HUES6 (cell line): Measurements from ENCODE around the gene PDE4B.

ENCODE experiments used
- H3K27ac ChIP-seq: 2 replicates; pipeline ENCODE4 v1.7.0; 2013; ENCODE audit warnings: low read depth, mild to moderate bottlenecking, low read length, inconsistent platforms
- H3K27me3 ChIP-seq: 2 replicates; pipeline ENCODE4 v1.6.1; 2013; ENCODE audit warnings: low read length; ENCODE audit not compliant: control insufficient read depth, insufficient read depth
- H3K36me3 ChIP-seq: 2 replicates; pipeline ENCODE4 v1.6.1; 2013; ENCODE audit warnings: low read length; ENCODE audit not compliant: control insufficient read depth, insufficient read depth
- H3K4me1 ChIP-seq: 2 replicates; pipeline ENCODE4 v1.6.1; 2013; ENCODE audit warnings: low read length; ENCODE audit not compliant: control insufficient read depth, insufficient read depth
- H3K4me3 ChIP-seq: 2 replicates; pipeline ENCODE4 v1.5.1; 2013; ENCODE audit warnings: low read depth, low read length
- H3K9ac ChIP-seq: one replicate; pipeline ENCODE4 v1.6.1; 2013; ENCODE audit warnings: mild to moderate bottlenecking, low read length
- H3K9me3 ChIP-seq: 2 replicates; pipeline ENCODE4 v1.6.1; 2013; ENCODE audit warnings: low read depth, low read length; ENCODE audit not compliant: control insufficient read depth, insufficient read depth

The PDE4B gene

DNA sequence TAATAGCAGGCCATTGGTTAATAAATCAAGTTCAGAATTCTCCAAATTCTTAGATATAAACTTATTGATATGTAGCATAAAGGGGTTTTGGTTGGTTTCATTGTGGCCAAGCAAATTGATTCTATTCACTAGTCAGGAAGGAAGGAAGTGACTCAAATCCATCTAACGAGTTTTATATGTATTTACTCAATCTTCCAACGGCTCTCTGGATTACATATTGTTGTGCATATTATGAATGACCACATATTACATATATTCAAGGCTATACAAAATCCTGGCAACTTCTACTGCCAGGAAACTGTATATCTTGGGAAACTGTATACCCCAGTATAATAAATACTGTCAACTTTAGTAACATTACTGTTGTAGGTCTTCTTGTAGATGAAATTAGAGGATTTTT, 20.1 kb upstream of the PDE4B start:
- no peaks in the 10 kb centered on the region for H3K4me1 ChIP-seq
- H3K36me3 ChIP-seq = no peaks in the 10 kb centered on the region
- H3K4me3 ChIP-seq = no peak overlapping the region
- no peak overlapping the region for H3K27ac ChIP-seq
- no peak overlapping the region for H3K9ac ChIP-seq
- no peaks in the 10 kb centered on the region for H3K27me3 ChIP-seq
- H3K9me3 ChIP-seq = no peaks in the 10 kb centered on the region

DNA sequence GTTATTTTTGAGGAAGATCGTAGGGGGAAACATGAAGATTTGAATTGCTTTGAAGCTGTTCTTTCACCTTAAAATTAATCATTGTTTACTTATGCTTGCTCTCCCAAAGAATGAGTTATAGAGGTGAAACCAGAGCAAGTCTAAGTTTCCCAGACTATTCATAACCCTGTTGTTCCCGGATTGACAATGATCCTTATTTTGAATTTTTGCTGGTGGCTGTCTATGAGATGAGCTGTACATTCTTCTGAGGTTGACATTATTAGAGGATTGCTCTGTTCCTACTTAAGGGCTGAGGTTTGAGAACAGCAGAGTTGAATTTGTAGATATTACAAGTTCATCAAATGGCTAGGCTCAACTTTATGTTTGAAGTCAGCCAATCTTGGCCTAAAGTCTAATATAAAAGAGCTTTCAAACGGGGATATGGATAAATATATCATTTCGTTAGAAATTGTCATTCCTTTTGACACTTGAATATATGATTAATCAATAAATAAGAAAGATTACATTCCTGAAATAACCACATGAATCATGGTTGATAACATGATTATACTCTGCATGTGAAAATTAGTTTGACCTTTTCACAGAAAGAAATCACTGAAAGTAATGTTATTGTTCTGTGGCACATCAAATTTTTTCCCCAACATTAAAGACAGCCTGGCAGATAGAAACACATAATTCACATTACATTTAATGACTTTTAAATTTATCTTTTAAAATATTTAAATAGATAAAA, 19.1 kb upstream of the PDE4B start:
- H3K36me3 ChIP-seq = no peaks in the 10 kb centered on the region
- no peaks in the 10 kb centered on the region for H3K27me3 ChIP-seq
- no peak overlapping the region for H3K4me3 ChIP-seq
- H3K4me1 ChIP-seq = no peaks in the 10 kb centered on the region
- no peak overlapping the region for H3K9ac ChIP-seq
- H3K9me3 ChIP-seq = no peaks in the 10 kb centered on the region
- H3K27ac ChIP-seq = no peak overlapping the region

DNA sequence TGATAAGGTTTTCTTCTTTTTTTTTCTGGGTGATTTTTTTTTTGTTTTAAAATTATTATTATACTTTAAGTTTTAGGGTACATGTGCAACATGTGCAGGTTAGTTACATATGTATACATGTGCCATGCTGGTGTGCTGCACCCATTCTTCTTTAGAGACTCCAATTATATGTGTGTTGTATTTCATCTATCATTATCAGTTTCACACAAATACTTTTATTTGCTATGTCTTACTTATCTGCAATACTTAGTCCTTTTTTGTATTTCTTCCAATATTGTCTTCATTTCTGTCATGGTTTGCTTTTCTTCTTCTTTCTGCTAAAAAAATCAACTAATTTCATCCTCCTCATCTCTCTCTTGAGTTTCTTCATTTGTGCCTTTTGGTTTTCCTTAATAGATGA, 3.9 kb upstream of the PDE4B start:
- Histone ChIP-seq H3K9ac (no peak overlapping the region), H3K9me3 (peaks cover 4% of the 10 kb centered on the region; the same call in 1 of the 2 replicates), H3K4me3 (no peak overlapping the region), H3K27me3 (peaks cover 44% of the 10 kb centered on the region), H3K27ac (no peak overlapping the region), H3K4me1 (peaks cover 10% of the 10 kb centered on the region; the same call in 1 of the 2 replicates), H3K36me3 (no peaks in the 10 kb centered on the region)

DNA sequence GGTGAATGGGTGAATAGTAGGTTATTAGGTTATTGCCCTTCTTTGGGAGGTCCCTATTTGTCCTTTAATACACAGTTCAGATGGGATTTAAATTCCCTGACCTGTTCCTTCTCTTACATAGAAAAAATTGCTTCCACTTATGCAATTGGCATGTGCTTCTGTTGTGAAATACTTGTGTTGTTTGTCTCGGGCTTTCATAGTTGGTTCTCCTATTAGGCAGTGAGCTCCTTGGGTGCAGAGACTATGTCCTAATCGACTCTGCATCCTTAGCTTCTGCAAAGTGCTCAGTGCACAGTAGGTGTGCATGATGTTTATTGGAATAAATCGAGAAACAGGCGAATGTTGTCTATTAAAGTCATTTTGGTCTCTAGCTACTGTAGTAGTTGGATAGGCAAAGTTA, 1.3 kb upstream of the PDE4B start:
- Histone ChIP-seq H3K36me3 (no peaks in the 10 kb centered on the region), H3K4me1 (peaks cover 10% of the 10 kb centered on the region; the same call in 1 of the 2 replicates), H3K9me3 (peaks cover 4% of the 10 kb centered on the region; the same call in 1 of the 2 replicates), H3K27ac (no peak overlapping the region), H3K27me3 (peaks cover 69% of the 10 kb centered on the region), H3K9ac (no peak overlapping the region), H3K4me3 (no peak overlapping the region)

DNA sequence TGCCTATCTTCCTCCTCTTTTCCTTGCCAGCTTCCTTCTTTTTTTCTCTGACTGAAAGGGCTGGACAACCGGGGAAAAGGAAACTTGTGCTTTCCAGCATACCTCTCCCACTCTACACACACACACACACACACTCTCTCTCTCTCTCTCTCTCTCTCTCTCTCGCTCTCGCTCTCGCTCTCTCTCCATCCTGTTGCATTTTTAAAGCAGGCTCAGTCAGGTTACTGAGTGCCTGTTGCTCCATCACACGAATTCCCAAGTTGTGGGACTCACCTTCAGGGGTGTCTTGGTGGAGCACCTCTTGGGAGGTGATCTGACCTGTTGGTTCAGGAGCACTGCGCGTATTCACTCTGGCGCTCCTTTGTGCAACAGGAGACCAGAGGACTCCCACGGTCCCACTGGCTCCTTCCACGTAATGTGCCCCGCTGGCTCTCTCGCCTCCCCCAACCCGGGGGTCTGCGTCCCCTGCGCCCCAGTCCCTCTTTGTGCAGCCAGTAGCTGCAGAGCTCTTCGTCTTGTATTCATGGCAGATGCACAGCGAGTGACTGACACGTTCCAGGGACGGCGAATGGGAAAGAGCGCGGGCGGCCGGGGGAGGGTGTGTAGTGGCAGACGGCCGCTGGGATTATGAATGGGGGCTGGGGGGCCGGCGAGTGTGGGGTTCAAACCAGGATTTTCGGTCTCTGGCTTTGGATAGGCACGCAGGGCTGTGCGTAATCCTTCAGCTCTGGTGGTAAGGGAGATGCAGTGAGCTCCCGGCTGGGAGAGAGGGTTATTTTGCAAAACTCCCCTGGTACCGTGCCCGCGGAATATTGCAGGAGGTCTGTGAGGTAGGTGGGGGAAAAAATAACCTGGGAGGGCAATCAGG, 660 bp upstream of the PDE4B start:
- H3K27me3 ChIP-seq = peaks cover 69% of the 10 kb centered on the region
- peak overlapping the region; percentile 70 for H3K4me3 ChIP-seq

DNA sequence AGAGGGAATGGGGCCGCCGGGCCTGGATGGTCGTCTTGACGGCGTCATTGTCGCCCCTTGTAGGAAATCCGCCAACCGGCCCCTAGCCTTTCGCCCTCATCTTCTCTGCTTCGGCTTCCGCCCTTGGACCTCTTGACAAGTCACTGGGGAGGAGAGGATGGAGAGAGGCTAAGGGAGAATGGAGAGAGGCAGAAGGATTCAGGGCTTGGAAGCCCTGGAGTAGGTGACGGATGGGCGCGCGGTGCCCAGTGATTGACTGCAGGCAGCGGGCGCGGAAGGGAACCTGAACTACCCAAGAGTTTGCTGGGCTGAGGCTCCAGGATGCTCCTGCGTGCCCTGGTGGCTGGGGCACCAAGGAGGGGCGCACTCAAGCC, 651 bp downstream of the PDE4B start:
- Histone ChIP-seq H3K9ac (peak overlapping the region; percentile 15), H3K27ac (no peak overlapping the region), H3K4me1 (peaks cover 10% of the 10 kb centered on the region; the same call in 1 of the 2 replicates), H3K36me3 (no peaks in the 10 kb centered on the region), H3K9me3 (peaks cover 4% of the 10 kb centered on the region; the same call in 1 of the 2 replicates), H3K27me3 (peaks cover 69% of the 10 kb centered on the region), H3K4me3 (peak overlapping the region; percentile 70)

More for the DNA sequence above, 660 bp upstream of the PDE4B start:
- no peak overlapping the region for H3K27ac ChIP-seq
- peaks cover 10% of the 10 kb centered on the region; the same call in 1 of the 2 replicates for H3K4me1 ChIP-seq
- H3K9ac ChIP-seq = no peak overlapping the region
- H3K9me3 ChIP-seq = peaks cover 4% of the 10 kb centered on the region; the same call in 1 of the 2 replicates
- no peaks in the 10 kb centered on the region for H3K36me3 ChIP-seq

DNA sequence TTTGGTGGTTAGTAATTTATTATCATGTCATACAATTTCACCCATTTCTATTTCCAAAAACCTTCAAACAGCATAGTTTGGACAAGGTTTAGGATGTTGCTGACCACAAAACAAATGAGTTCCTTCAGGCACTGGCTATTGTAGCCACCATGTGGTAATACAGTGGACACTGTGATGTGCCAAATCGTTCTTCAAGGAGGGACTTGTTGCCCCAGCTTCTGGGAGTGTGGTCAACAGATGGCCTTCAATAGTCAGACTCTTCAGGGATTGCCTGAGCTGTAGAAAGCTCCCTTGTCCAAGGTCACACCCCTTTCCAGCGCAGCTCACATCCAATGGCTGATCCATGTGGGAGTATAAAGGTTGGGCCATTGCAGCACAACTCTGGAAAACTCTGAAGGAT, 2.6 kb downstream of the PDE4B start:
- Histone ChIP-seq H3K9ac (no peak overlapping the region), H3K36me3 (no peaks in the 10 kb centered on the region), H3K27ac (no peak overlapping the region), H3K4me3 (no peak overlapping the region), H3K9me3 (no peaks in the 10 kb centered on the region), H3K4me1 (peaks cover 10% of the 10 kb centered on the region; the same call in 1 of the 2 replicates), H3K27me3 (peaks cover 60% of the 10 kb centered on the region)

DNA sequence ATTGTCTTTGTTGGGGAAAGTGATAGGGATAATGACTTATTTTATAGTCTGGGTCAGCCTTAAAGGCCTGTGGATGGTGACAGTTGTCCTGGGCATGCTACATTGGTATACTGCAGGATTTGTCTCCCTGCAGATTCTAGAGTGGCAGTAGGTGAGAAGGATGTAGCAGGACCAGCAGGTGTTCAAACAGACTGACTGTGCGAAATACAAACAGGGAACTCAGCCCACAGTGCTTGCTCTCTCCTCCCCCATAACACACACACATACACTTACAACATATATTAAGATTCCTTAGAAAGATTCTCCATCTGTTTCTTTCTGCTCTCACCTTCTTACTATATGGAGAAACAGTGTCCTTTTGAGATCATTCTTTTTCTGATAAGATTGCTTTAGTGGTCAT, 6.9 kb downstream of the PDE4B start:
- H3K9me3 ChIP-seq = no peaks in the 10 kb centered on the region
- peaks cover 17% of the 10 kb centered on the region for H3K27me3 ChIP-seq
- H3K4me3 ChIP-seq = no peak overlapping the region
- no peak overlapping the region for H3K27ac ChIP-seq
- H3K36me3 ChIP-seq = no peaks in the 10 kb centered on the region
- H3K9ac ChIP-seq = no peak overlapping the region
- H3K4me1 ChIP-seq = no peaks in the 10 kb centered on the region

DNA sequence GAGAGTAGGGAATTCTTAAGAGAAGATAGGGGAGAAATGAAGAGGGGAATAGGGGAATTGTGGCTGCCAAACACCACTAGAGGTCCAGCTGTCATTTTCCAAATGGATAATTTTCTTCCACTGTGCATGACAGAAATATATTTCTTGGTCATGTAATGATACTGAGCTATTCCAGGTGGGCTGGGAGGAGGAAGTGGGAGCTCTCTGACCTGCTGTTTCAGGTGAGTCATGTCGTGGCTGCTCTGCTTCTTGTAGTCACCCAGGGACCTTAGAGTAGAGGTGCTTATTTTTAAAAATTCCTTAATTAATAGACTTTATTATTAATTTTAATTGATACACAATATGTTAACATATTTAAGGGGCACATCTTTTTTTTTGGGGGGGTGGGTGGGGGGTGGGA, 11.9 kb downstream of the PDE4B start:
- Histone ChIP-seq H3K4me3 (no peak overlapping the region), H3K9ac (no peak overlapping the region), H3K27me3 (no peaks in the 10 kb centered on the region), H3K36me3 (no peaks in the 10 kb centered on the region), H3K27ac (no peak overlapping the region), H3K9me3 (no peaks in the 10 kb centered on the region), H3K4me1 (no peaks in the 10 kb centered on the region)

DNA sequence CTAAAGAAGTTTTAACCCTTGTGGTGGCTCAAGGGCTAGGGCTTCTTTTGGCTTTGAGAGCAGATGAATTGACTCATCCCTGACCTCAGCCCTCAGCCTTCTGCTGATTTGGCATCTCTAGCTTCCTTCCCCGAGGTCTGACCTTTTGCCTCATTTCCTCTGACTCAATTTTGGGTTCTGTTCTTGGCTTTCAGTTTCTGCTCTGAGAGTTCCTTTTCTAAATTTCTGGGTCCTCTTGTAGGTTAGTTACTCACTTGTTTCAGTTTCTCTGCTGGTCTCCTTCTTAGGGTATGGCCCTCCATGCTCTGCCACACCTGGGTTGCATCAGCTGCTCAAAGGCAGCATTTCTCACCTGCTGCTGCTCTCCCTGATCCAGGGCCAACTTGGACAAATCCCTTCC, 19.4 kb downstream of the PDE4B start:
- no peak overlapping the region for H3K4me3 ChIP-seq
- H3K27me3 ChIP-seq = no peaks in the 10 kb centered on the region
- no peak overlapping the region for H3K27ac ChIP-seq
- H3K9me3 ChIP-seq = no peaks in the 10 kb centered on the region
- H3K9ac ChIP-seq = no peak overlapping the region
- 0 out of 2 replicates have a peak, but pooled peaks cover 4% of the 10 kb centered on the region for H3K4me1 ChIP-seq
- no peaks in the 10 kb centered on the region for H3K36me3 ChIP-seq

DNA sequence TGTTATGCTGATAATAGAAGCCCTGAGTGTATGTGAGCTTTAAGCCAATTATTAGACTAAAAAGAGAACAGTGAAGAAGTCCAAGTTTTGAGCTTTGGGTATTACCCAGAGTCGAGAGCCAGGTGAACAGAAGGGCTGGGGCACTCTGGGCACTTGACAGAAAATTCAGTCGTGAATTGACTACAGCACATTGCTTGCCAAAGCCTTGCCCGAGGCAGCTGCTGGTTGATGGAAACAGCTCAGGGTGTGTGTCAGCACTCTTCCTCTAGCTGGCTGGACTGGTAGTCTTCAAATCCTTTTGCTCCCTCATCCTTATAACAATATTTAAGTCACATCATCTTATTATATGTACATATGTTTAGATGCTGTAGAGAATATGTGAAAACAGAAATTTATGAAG, 21.3 kb downstream of the PDE4B start:
- Histone ChIP-seq H3K4me1 (0 out of 2 replicates have a peak, but pooled peaks cover 4% of the 10 kb centered on the region), H3K4me3 (no peak overlapping the region), H3K36me3 (no peaks in the 10 kb centered on the region), H3K27ac (no peak overlapping the region), H3K9ac (no peak overlapping the region), H3K27me3 (no peaks in the 10 kb centered on the region), H3K9me3 (no peaks in the 10 kb centered on the region)
